GM18517 (cell line): ENCODE data around the gene TRIM41.
"Not testable (repeated sequence)": the region's sequence is repeated elsewhere in the genome, so short reads cannot be mapped to it uniquely, and the experiment has no call there.

ENCODE experiments used
- ATAC-seq: cut with Tn5 transposase; IDR thresholded peaks from one replicate; pipeline ENCODE4 v1.9.1; 2021; ENCODE audit warnings: mild to moderate bottlenecking, moderate library complexity; ENCODE audit not compliant: unreplicated experiment

Gene TRIM41

DNA sequence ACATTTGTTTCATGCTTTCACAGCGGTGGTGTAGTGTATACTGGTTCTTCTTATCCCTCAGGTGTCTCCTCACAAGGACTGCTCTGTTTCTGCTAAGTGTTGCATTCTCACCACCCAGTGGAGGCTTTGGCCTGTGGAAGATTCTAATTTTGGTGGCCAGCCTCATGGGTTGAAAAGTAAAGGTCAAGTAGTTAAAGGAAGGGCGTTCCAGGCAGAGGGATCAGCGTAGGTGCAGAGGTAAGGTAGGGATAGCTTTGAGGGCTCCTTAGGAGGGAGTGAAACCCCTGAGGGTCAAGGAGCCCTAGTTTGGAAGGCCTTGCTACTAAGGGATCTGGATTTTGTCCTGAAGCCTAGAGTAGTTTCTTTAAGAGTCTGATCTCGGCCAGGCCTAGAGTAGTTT lies 25.2 kb downstream of the TRIM41 start:
- ATAC-seq = no peak

GRCh38 chr5:181255276-181255675 lies 32.2 kb downstream of the TRIM41 start:
- ATAC-seq = no peak

DNA sequence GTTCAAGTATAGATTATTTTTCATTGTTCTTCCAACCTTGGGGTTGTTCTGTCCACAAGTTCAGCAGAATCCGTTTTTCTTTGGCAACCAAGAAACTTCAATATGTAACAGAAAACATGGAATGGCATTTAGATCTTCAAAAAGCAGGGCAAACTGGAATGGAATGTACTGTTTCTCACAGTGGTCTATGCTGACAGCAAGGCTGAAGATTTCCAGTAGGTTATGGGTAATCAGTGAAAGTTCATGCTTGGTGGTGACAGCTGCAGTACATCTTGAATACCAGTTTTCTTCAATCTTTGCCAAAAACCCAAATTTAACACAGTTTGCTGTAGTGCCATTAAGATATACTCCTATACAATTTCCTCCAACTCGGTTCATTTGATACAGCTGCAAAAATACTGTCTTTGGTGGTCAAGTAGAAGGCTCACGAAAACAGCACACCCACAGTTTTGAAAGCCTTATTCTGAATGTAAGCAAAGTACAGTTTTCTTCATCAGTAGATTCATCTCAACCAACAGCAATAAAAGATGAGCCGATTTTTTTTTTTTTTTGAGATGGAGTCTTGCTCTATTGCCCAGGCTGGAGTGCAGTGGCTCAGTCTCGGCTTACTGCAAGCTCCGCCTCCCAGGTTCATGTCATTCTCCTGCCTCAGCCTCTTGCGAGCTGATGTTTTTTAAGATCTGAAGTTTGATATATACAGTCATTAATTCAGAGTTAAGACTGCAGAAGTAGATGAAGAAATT lies 32.9 kb downstream of the TRIM41 start:
- no peak for ATAC-seq

DNA sequence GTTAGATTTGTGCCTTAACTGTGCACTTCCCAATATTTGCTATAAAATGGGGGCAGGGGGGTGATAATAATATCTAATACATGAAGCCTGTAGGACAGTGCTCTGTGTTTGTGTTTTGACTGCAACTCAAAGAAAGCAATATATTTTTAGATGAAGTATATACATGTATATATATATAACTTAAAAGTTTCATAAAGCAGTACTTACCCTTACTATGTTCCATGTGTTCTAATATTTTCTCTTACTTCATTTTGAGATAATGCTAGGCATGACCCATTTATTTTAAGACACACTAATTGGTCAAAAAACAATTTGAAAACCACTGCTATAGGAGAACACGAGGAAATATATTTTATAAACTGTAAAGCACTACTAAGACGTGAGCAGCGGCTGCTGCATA lies 35.5 kb downstream of the TRIM41 start:
- no peak for ATAC-seq

GRCh38 chr5:181259283-181259682 lies 36.2 kb downstream of the TRIM41 start:
- ATAC-seq = no peak

- ATAC-seq = no peak
These were observed 37.1 kb downstream of the TRIM41 start for GRCh38 chr5:181259974-181260719.

DNA sequence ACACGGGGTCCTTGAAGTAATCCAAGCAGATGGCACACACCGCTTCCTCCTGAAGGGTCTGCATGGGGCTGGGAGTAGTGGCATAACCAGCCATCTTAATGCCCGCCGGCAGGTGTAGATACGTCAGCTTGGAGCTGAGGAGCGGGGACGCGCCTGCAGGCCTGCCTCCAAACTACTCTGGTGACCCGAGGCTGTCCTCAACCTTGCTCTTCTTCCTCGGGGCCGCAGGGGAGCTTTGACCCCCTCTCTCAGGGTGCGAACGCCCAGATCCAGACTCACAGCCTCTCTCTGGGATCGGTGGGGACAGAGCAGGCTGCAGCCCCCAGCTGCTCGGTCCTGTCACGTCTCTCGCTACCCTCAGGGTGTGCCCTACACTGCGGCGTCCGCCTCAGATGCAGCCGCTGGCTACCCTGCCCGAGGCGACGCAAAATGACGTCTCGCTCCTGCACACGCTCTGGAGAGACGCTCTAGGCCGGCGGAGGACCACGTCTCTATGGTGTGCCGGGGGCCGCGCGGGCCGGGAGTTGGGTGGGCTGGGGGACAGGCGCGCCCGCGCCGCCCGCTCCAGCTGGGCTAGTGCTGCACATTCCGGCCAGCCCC lies 37.7 kb downstream of the TRIM41 start, which contains the start of gene TRIM52:
Gene TRIM52 (minus strand): TSS at position 424 of the 600 bp plus-strand sequence. CDS start 330 bp downstream, at position 94.
- peak; percentile 62 for ATAC-seq

GRCh38 chr5:181261320-181262049 lies 38.4 kb downstream of the TRIM41 start:
- peak; percentile 55 for ATAC-seq

GRCh38 chr5:181263633-181264032 lies 40.6 kb downstream of the TRIM41 start:
- ATAC-seq = no peak

GRCh38 chr5:181265092-181265671 lies 42.1 kb downstream of the TRIM41 start:
- no peak for ATAC-seq

GRCh38 chr5:181267291-181267904 lies 44.3 kb downstream of the TRIM41 start:
- ATAC-seq = not testable (repeated sequence)

DNA sequence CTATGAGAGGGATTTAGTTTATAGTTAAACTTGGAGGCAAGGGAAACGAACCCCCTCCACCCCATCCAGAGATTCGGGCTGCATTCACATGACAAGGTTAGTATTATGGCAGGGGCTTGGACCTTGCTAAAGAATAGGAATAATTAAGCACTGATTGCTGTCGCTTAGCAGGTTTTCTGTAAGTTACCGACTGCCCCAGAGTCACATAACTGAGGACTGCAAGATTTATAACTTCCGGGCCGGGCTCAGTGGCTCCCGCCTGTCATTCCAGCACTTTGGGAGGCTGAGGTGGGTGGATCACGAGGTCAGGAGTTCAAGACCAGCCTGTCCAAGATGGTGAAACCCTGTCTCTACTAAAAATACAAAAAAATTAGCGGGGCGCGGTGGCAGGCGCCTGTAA lies 44.8 kb downstream of the TRIM41 start:
- not testable (repeated sequence) for ATAC-seq

DNA sequence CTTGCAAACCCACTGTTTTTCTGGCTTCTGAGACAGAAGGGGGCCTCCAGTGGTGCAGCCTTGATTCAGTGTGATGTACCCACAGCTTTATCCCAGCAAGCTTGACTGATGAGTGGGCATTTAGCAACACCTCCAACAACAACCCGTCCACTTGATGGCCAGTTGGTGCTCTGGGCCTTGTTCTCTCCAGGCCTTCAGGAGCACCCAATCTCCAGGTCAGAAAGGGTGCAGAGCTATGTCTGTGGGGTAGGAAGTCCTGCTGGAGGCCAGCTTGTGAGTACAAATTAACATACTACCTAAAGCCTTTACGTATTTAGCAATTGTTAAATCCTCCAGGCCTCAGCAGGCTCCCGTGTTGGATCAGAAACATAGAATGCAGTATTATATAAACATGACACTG lies 48.0 kb downstream of the TRIM41 start:
- no peak for ATAC-seq

- not testable (repeated sequence) for ATAC-seq
These were observed 50.3 kb downstream of the TRIM41 start for GRCh38 chr5:181273433-181273744.

DNA sequence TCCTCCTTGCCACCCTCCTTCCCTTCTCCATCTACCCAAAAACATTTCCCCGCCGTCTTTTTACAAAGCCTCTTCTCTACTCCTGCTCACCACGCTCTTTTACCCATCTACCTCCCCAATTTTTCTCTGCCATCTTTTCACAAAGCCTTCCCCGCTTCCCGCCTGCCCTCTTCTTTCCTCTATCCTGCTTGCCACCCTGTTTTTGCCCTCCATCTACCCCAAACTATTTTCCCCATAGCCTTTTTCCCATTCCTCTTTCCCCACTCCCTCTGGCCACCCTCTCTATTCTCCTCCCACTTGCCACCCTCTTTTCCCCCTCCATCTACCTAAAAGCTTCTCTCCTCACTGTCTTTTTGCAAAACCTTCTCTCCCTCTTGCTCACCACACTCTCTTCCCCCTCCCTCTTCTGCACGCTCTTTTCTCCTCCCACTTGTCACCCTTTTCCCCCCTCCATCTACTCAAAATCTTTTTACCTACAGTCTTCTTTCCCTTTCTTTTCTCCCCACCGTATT lies 57.2 kb downstream of the TRIM41 start:
- no peak for ATAC-seq

DNA sequence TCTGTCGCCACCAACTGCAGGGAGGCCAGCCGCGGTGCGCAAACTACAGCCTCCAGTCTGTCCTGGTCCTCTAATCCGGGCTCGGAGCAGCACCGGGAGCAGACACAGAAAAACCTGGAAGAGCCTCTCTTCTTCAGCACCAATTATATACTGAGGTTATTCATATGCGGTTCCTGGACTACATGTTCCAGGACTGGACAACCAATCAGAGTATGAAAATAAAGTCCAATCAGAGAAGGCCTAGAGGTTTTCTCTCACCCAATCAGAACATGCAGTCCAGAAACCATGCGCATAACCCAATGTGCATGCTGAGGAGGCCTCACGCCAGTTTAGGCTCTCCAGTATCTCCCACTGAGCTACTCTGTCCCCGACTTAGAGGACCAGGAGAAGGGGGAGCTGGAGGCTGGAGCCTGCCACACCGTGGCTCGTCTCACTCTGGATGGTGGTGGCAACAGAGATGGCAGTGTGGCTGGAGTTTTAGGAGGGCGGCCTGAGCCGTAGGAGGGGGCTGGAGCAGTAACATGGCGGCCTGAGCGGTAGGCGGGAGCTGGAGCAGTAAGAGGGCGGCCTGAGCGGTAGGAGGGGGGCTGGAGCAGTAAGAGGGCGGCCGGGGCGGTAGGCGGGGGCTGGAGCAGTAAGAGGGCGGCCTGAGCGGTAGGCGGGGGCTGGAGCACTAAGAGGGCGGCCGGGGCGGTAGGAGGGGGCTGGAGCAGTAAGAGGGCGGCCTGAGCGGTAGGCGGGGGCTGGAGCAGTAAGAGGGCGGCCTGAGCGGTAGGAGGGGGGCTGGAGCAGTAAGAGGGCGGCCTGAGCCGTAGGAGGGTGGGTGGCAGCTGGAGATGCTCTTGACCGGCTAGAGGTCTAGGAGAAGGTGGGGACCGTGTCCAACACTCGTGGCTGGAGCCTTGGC lies 58.2 kb downstream of the TRIM41 start:
- no peak for ATAC-seq

- no peak for ATAC-seq
These were observed 58.9 kb downstream of the TRIM41 start for GRCh38 chr5:181281984-181282316.

GRCh38 chr5:181282415-181282814 lies 59.3 kb downstream of the TRIM41 start:
- ATAC-seq = not testable (repeated sequence)

DNA sequence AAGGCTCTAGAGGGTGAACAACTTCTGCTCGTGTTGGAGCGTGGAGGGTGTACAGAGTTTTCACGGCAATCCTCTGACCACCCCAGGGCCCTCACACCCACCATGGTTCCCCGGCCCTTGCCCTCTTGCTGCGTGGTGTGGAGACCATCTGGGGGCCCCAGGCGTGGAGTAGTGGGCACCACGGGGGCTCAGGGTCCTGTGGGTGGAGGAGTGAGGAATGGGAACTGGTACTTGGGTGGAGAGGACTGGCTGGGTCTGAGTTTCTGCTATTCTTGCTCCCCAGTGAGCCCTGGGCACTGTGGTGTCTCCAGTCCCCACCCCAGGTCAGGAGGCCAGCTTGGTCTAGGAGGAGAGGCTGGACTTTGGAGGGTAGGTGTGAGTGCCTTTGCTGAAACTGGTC lies 59.8 kb downstream of the TRIM41 start:
- ATAC-seq = no peak
